ENCODE data around the gene IPPK.

Gene IPPK

GRCh38 chr9:92704528-92704927 lies 34.6 kb upstream of the IPPK start:
- no peak for DNase-seq (ENCODE audit: low read depth, low spot score)
- H3K4me3 ChIP-seq (ENCODE audit: low read depth, low read length): no peak overlapping the region
- TF ChIP-seq, protein P1, sequence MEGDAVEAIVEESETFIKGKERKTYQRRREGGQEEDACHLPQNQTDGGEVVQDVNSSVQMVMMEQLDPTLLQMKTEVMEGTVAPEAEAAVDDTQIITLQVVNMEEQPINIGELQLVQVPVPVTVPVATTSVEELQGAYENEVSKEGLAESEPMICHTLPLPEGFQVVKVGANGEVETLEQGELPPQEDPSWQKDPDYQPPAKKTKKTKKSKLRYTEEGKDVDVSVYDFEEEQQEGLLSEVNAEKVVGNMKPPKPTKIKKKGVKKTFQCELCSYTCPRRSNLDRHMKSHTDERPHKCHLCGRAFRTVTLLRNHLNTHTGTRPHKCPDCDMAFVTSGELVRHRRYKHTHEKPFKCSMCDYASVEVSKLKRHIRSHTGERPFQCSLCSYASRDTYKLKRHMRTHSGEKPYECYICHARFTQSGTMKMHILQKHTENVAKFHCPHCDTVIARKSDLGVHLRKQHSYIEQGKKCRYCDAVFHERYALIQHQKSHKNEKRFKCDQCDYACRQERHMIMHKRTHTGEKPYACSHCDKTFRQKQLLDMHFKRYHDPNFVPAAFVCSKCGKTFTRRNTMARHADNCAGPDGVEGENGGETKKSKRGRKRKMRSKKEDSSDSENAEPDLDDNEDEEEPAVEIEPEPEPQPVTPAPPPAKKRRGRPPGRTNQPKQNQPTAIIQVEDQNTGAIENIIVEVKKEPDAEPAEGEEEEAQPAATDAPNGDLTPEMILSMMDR (IDR thresholded peaks at IDR 0.05; ENCODE audit: low read depth, low read length): no peak
- in situ Hi-C loops (cut with HindIII; ENCODE audit: low sequenced_read_pairs): no loop called here

DNA sequence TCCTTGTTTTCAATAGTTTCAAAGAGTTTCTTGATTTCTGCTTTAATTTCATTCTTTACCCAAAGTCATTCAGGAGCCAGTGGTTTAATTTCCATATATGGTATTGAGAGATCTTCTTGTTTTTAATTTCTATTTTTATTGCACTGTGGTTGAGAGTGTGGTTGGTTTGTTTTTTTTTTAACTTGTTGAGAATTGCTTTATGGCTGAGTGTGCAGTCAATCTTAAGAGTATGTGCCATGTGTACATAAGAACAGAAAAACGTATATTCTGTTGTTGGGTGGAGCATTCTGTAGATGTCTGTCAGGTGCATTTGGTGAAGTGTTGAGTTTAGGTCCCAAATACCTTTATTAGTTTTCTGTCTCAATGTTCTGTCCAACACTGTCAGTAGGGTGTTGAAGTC lies 26.7 kb upstream of the IPPK start:
- TF ChIP-seq, protein P1 (IDR thresholded peaks at IDR 0.05; ENCODE audit: low read depth, low read length): no peak
- H3K4me3 ChIP-seq (ENCODE audit: low read depth, low read length): no peak overlapping the region
- no peak for DNase-seq (ENCODE audit: low read depth, low spot score)
- in situ Hi-C loops (cut with HindIII; ENCODE audit: low sequenced_read_pairs): no loop called here

DNA sequence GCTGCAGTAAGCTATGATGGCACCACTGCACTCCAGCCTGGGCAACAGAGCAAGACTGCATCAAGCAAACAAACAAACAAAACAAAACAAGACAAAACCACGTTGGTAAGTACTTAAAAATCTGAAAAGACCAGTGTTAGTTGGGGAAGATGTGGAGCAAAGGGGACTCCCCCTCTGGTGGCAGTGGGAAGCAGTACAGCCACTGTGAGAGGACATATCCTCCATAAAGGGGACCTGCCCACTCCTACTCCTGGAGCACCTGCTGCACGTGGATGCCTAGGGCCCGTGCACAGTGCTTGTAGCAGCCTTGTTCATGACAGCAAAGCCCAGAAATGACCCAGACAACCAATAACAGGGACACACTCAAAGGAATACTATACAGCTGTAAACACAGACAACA lies 17.0 kb upstream of the IPPK start:
- H3K4me3 ChIP-seq (ENCODE audit: low read depth, low read length): no peak overlapping the region
- in situ Hi-C loops (cut with HindIII; ENCODE audit: low sequenced_read_pairs): no loop called here
- TF ChIP-seq, protein P1 (IDR thresholded peaks at IDR 0.05; ENCODE audit: low read depth, low read length): peak; percentile 38
- no peak for DNase-seq (ENCODE audit: low read depth, low spot score)

GRCh38 chr9:92685022-92685421 lies 15.1 kb upstream of the IPPK start:
- H3K4me3 ChIP-seq (ENCODE audit: low read depth, low read length): no peak overlapping the region
- TF ChIP-seq, protein P1 (IDR thresholded peaks at IDR 0.05; ENCODE audit: low read depth, low read length): no peak
- in situ Hi-C loops (cut with HindIII; ENCODE audit: low sequenced_read_pairs): no loop called here
- DNase-seq (ENCODE audit: low read depth, low spot score): no peak

GRCh38 chr9:92682269-92682668 lies 12.3 kb upstream of the IPPK start:
- H3K4me3 ChIP-seq (ENCODE audit: low read depth, low read length): no peak overlapping the region
- no peak for DNase-seq (ENCODE audit: low read depth, low spot score)
- TF ChIP-seq, protein P1 (IDR thresholded peaks at IDR 0.05; ENCODE audit: low read depth, low read length): no peak
- in situ Hi-C loops (cut with HindIII; ENCODE audit: low sequenced_read_pairs): no loop called here

- in situ Hi-C loops (cut with HindIII; ENCODE audit: low sequenced_read_pairs): no loop called here
- H3K4me3 ChIP-seq (ENCODE audit: low read depth, low read length): no peak overlapping the region
- TF ChIP-seq, protein P1 (IDR thresholded peaks at IDR 0.05; ENCODE audit: low read depth, low read length): no peak
- no peak for DNase-seq (ENCODE audit: low read depth, low spot score)
Measured at GRCh38 chr9:92680166-92681119, 10.5 kb upstream of the IPPK start.
